Effector memory CD4-positive, alpha-beta T cell (primary cell): ENCODE measurements around the gene ZNF598.
"Not testable (repeated sequence)": the region's sequence is repeated elsewhere in the genome, so short reads cannot be mapped to it uniquely, and the experiment has no call there.

Source experiments
- DNase-seq, 3 donors: peaks; one replicate each; pipeline ENCODE4 v3.0.0-alpha.2; 2020
- H3K27ac ChIP-seq: 2 replicates; pipeline ENCODE4 v1.7.0; 2013; ENCODE audit warnings: mild to moderate bottlenecking, low read length, moderate library complexity; ENCODE audit not compliant: insufficient read depth, poor library complexity, severe bottlenecking
- H3K27me3 ChIP-seq: replicated peaks from 2 replicates; pipeline ENCODE4 v1.7.0; 2013; ENCODE audit warnings: mild to moderate bottlenecking, low read length; ENCODE audit not compliant: insufficient read depth, control insufficient read depth, poor library complexity, severe bottlenecking
- H3K36me3 ChIP-seq: 2 replicates; pipeline ENCODE4 v1.7.0; 2013; ENCODE audit warnings: mild to moderate bottlenecking, low read length, moderate library complexity; ENCODE audit not compliant: control insufficient read depth, insufficient read depth
- H3K4me1 ChIP-seq: 2 replicates; pipeline ENCODE4 v1.7.0; 2013; ENCODE audit warnings: low read length, mild to moderate bottlenecking; ENCODE audit not compliant: control insufficient read depth, insufficient read depth, poor library complexity, severe bottlenecking
- H3K4me3 ChIP-seq: 2 replicates; pipeline ENCODE4 v1.7.0; 2013; ENCODE audit warnings: low read length, low read depth, mild to moderate bottlenecking; ENCODE audit not compliant: insufficient read depth, poor library complexity, severe bottlenecking
- H3K9me3 ChIP-seq: 2 replicates; pipeline ENCODE4 v1.7.0; 2013; ENCODE audit warnings: mild to moderate bottlenecking, low read length, moderate library complexity; ENCODE audit not compliant: control insufficient read depth

Gene ZNF598

DNA sequence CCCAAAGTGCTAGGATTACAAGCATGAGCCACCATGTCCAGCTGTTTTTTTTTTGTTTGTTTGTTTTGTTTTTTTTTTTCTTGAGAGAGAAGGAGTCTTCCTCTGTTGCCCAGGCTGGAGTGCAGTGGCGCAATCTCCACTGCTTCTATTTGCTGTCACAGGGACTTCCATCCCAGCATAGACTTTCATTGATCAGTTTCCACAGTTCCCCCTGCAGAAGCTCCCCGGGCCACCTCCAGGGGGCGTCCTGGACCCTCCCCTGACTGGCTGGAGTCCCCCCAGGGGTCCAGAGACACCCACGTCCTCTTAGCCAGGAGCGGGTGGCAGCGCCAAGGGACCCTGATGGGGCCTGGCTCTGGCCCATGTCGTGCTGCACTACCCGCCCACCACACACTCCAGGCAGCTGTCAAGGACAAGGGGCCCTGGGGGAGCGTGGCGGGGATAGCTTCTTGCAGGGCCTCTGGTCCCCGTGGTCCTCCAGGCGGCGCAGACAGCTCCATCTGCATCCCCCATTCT, 6.8 kb upstream of the ZNF598 start:
- Histone ChIP-seq H3K4me3 (no peak overlapping the region), H3K27ac (no peak overlapping the region), H3K36me3 (no peaks in the 10 kb centered on the region), H3K27me3 (peaks cover 13% of the 10 kb centered on the region), H3K4me1 (peaks cover 10% of the 10 kb centered on the region), H3K9me3 (no peaks in the 10 kb centered on the region)
- no peak for DNase-seq

DNA sequence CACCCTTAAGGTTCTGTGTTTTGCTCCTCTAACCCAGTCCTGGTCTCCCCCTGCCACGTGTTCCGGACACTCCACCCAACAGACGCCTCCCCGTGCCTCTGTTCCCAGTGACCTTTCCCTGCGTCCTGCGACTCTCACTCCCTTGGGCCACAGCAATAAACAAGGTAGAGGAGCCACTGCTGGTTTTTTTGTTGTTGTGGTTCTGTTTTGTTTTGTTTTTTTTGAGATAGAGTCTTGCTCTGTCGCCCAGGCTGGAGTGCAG, 6.3 kb upstream of the ZNF598 start:
- Histone ChIP-seq H3K4me3 (no peak overlapping the region), H3K36me3 (no peaks in the 10 kb centered on the region), H3K4me1 (peaks cover 10% of the 10 kb centered on the region), H3K27me3 (peaks cover 12% of the 10 kb centered on the region), H3K9me3 (no peaks in the 10 kb centered on the region), H3K27ac (no peak overlapping the region)
- DNase-seq = no peak

DNA sequence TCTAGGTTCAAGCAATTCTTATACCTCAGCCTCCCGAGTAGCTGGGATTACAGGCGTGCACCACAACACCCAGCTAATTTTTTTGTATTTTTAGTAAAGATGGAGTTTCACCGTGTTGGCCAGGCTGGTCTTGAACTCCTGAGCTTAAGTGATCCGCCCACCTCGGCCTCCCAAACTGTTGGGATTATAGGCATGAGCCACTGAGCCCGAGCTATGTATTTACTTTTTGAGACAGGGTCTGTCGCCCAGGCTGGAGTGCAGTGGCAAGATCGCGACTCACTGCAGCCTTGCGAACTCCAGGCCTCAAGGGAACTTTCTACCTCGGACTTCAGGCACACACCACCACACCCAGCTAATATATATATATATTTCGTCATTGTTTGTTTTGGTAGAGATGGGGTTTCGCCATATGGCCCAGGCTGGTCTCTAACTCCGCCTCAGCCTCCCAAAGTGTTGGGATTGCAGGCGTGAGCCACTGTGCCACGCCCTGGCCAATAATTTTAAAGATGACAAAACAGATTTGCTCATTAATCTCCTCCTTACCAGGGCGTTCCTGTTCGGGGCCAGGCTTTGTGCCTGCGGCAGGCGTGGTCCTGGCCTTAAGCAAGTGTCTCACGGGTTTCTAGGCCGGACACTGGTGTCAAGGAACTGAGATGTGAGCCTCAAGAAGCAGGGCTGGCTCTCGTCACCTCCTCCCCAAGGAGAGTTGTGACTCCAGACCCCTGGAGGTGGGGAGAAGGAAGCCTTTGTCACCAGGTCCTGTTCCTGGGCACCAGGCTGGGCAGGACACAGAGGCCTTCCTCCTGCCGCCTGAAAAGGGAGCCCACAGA, 5.7 kb upstream of the ZNF598 start:
- H3K9me3 ChIP-seq = no peaks in the 10 kb centered on the region
- H3K4me1 ChIP-seq = peaks cover 7% of the 10 kb centered on the region
- peaks cover 6% of the 10 kb centered on the region for H3K27me3 ChIP-seq
- H3K36me3 ChIP-seq = no peaks in the 10 kb centered on the region
- no peak overlapping the region for H3K4me3 ChIP-seq
- no peak overlapping the region for H3K27ac ChIP-seq
- DNase-seq = no peak

- Histone ChIP-seq H3K27ac (no peak overlapping the region), H3K27me3 (no peaks in the 10 kb centered on the region), H3K4me3 (no peak overlapping the region), H3K36me3 (no peaks in the 10 kb centered on the region), H3K9me3 (no peaks in the 10 kb centered on the region), H3K4me1 (peaks cover 11% of the 10 kb centered on the region)
- no peak for DNase-seq
These were observed 3.9 kb upstream of the ZNF598 start for GRCh38 chr16:2013527-2013926.

- H3K4me3 ChIP-seq, H3K27ac ChIP-seq, H3K36me3 ChIP-seq, DNase-seq, H3K27me3 ChIP-seq, H3K9me3 ChIP-seq: not testable (repeated sequence)
- H3K4me1 ChIP-seq = peaks cover 29% of the 10 kb centered on the region
These were observed 2.1 kb upstream of the ZNF598 start for GRCh38 chr16:2011726-2012125.

DNA sequence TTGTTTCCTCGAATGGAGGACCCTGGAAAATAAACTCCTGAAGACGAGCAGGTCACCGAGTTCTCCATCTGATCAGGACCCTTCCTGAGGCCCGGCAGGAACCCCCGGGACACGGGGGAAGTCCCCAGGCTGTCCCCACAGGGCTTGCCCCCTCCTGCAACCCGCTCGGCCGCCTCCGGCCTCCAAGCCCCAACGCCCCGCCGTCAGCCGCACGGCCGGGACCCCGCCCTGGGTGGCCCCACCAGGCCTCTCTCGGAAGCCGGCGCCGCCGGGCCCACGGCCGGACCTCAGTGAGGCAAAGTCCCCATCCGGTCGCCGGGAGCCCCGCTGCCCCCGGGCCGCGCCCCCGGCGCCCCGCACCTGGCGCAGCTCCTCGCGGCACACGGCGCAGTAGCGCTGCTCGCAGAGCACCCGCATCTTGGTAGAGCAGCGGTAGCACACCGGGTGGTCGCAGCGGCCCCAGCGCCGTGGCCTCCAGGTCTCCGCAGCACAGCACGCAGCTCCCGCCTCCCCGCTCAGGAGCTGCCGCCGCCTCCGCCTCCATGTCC, 383 bp downstream of the ZNF598 start:
- no peaks in the 10 kb centered on the region for H3K9me3 ChIP-seq
- peak overlapping the region; percentile 77 for H3K27ac ChIP-seq
- no peaks in the 10 kb centered on the region for H3K27me3 ChIP-seq
- H3K36me3 ChIP-seq = no peaks in the 10 kb centered on the region
- peak overlapping the region; percentile 69 for H3K4me3 ChIP-seq
- no peak for DNase-seq
- peaks cover 31% of the 10 kb centered on the region for H3K4me1 ChIP-seq

GRCh38 chr16:2008631-2009163, 924 bp downstream of the ZNF598 start:
- peaks cover 35% of the 10 kb centered on the region for H3K4me1 ChIP-seq
- H3K9me3 ChIP-seq = no peaks in the 10 kb centered on the region
- no peaks in the 10 kb centered on the region for H3K36me3 ChIP-seq
- H3K27ac ChIP-seq = peak overlapping the region; percentile 77
- H3K27me3 ChIP-seq = no peaks in the 10 kb centered on the region
- DNase-seq = no peak
- peak overlapping the region; percentile 69 for H3K4me3 ChIP-seq

- H3K27me3 ChIP-seq = no peaks in the 10 kb centered on the region
- peaks cover 35% of the 10 kb centered on the region for H3K4me1 ChIP-seq
- no peaks in the 10 kb centered on the region for H3K9me3 ChIP-seq
- peak in 1 of 3 donors; percentile 16 for DNase-seq
- H3K4me3 ChIP-seq = no peak overlapping the region
- peak overlapping the region; percentile 77 for H3K27ac ChIP-seq
- no peaks in the 10 kb centered on the region for H3K36me3 ChIP-seq
These were observed 1.6 kb downstream of the ZNF598 start for GRCh38 chr16:2008009-2008526.

DNA sequence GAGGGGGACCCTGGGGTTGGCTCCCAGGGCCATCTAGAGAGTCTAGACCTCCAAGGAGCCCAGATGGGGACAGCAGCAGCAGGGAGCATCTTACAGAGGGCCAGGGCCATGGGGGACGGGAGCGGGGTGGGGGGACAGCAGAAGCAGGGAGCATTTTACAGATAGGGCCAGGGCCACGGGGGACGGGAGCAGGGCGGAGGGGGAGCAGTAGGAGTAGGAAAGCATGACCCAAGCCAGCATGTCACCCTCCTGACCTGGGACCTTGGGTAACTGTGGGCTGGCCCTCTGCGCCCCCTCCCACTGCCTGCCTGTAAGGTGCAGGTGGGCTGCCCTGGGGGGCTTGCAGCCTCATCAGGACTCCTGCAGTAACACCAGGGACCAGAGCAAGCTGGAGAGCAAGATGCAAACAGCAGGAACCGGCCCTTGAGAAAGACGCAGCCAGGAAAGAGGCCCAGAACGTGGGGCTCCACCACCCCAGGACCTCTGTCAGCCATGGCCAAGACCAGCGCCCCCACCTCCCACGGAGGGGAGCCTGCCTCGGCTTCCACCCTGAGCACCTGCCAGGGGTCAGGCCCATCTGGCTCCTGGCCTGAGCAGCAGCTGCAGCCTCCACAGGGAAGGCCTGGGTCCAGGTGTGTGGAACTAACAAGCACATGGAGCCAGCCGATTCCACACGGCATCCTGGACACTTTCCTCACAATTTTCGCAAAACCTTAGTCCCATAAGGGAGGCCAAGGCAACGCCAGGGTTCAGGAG, 2.4 kb downstream of the ZNF598 start:
- Histone ChIP-seq H3K4me1 (peaks cover 35% of the 10 kb centered on the region), H3K36me3 (peaks cover 7% of the 10 kb centered on the region), H3K27ac (peak overlapping the region; percentile 77), H3K9me3 (no peaks in the 10 kb centered on the region), H3K4me3 (no peak overlapping the region), H3K27me3 (no peaks in the 10 kb centered on the region)
- no peak for DNase-seq
